ENCODE data around the gene IGF2BP3. TPM values are rescaled to one million over a fixed set of nuclear protein-coding genes. Genes with fewer than 3 reads are reported as not detected.

IGF2BP3 gene
- total and polyA plus RNA-seq, 10 of the 15 experiments (the other 5 are each of a cell fraction or from before 2014, with no cell fraction given), result 4.6 to 61.2 (median 36.9) TPM

- TF ChIP-seq CBX3 (IDR thresholded peaks at IDR 0.05; ENCODE audit: borderline replicate concordance, low read depth), result no peak
- no peak for TF ChIP-seq SUZ12 (IDR thresholded peaks at IDR 0.05; ENCODE audit: unreplicated experiment)
- TF ChIP-seq ASH2L (IDR thresholded peaks at IDR 0.05; ENCODE audit: borderline replicate concordance, low read depth), result no peak
- TF ChIP-seq, protein P1, sequence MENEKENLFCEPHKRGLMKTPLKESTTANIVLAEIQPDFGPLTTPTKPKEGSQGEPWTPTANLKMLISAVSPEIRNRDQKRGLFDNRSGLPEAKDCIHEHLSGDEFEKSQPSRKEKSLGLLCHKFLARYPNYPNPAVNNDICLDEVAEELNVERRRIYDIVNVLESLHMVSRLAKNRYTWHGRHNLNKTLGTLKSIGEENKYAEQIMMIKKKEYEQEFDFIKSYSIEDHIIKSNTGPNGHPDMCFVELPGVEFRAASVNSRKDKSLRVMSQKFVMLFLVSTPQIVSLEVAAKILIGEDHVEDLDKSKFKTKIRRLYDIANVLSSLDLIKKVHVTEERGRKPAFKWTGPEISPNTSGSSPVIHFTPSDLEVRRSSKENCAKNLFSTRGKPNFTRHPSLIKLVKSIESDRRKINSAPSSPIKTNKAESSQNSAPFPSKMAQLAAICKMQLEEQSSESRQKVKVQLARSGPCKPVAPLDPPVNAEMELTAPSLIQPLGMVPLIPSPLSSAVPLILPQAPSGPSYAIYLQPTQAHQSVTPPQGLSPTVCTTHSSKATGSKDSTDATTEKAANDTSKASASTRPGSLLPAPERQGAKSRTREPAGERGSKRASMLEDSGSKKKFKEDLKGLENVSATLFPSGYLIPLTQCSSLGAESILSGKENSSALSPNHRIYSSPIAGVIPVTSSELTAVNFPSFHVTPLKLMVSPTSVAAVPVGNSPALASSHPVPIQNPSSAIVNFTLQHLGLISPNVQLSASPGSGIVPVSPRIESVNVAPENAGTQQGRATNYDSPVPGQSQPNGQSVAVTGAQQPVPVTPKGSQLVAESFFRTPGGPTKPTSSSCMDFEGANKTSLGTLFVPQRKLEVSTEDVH (IDR thresholded peaks at IDR 0.05; ENCODE audit: low read depth, partially characterized antibody), result no peak
- TF ChIP-seq, protein P2, sequence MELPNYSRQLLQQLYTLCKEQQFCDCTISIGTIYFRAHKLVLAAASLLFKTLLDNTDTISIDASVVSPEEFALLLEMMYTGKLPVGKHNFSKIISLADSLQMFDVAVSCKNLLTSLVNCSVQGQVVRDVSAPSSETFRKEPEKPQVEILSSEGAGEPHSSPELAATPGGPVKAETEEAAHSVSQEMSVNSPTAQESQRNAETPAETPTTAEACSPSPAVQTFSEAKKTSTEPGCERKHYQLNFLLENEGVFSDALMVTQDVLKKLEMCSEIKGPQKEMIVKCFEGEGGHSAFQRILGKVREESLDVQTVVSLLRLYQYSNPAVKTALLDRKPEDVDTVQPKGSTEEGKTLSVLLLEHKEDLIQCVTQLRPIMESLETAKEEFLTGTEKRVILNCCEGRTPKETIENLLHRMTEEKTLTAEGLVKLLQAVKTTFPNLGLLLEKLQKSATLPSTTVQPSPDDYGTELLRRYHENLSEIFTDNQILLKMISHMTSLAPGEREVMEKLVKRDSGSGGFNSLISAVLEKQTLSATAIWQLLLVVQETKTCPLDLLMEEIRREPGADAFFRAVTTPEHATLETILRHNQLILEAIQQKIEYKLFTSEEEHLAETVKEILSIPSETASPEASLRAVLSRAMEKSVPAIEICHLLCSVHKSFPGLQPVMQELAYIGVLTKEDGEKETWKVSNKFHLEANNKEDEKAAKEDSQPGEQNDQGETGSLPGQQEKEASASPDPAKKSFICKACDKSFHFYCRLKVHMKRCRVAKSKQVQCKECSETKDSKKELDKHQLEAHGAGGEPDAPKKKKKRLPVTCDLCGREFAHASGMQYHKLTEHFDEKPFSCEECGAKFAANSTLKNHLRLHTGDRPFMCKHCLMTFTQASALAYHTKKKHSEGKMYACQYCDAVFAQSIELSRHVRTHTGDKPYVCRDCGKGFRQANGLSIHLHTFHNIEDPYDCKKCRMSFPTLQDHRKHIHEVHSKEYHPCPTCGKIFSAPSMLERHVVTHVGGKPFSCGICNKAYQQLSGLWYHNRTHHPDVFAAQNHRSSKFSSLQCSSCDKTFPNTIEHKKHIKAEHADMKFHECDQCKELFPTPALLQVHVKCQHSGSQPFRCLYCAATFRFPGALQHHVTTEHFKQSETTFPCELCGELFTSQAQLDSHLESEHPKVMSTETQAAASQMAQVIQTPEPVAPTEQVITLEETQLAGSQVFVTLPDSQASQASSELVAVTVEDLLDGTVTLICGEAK (IDR thresholded peaks at IDR 0.05; ENCODE audit: borderline replicate concordance), result no peak
- Histone ChIP-seq H3K27ac (ENCODE audit: control insufficient read depth, insufficient read depth) (no peak overlapping the region), H3K9ac (ENCODE audit: control insufficient read depth, insufficient read depth, low read length) (no peak overlapping the region), H3K9me3 (replicated peaks; ENCODE audit: control insufficient read depth, insufficient read depth, low read length) (no peaks in the 10 kb centered on the region), H3K4me3 (no peak overlapping the region), H3K4me1 (ENCODE audit: control insufficient read depth, insufficient read depth, low read length) (peaks cover 9% of the 10 kb centered on the region), H3K4me2 (ENCODE audit: control insufficient read depth, insufficient read depth) (no peak overlapping the region), H4K20me1 (ENCODE audit: control insufficient read depth, insufficient read depth) (no peaks in the 10 kb centered on the region), H3K27me3 (replicated peaks in 1 of 2; ENCODE audit: control insufficient read depth in 2 of 2, insufficient read depth in 2 of 2, low read length in 1 of 2) (no peaks in the 10 kb centered on the region), H3K36me3 (ENCODE audit: control insufficient read depth in 2 of 2, insufficient read depth in 2 of 2, low read length in 1 of 2) (peaks cover 0 to 5% of the 10 kb centered on the region in 2 experiments; a peak in 3 of 4 replicates), H2AFZ (ENCODE audit: control insufficient read depth, low read depth, low read length) (no peak overlapping the region), H3K79me2 (ENCODE audit: control insufficient read depth, insufficient read depth, low read length) (peaks cover 4% of the 10 kb centered on the region)
- intact Hi-C loops (cut with micrococcal nuclease; ENCODE audit: unreplicated experiment), result no loop called here
- POLR2A ChIA-PET, result interaction anchor here (0.6 kb wide), 1 partner anchor 154 kb away, joined by 4 read pairs; no protein-coding TSS in a partner anchor
- in situ Hi-C loops (cut with MboI), result no loop called here
- SMC1A ChIA-PET (ENCODE audit: uncharacterized antibody, unreplicated experiment), result no interaction called here
- FAIRE-seq (peak; percentile 35), DNase-seq (ENCODE audit: low read depth, low spot score) (no peak), ATAC-seq (no peak)
- RAD21 ChIA-PET (ENCODE audit: unreplicated experiment), result no interaction called here
- CTCF ChIA-PET, result interaction anchor here (0.7 to 1.1 kb wide), 2 partner anchors 40 to 393 kb away, joined by 4 to 6 read pairs; no protein-coding TSS in a partner anchor
- no TSS peak for BruUV-seq (replicated peaks)
- WGBS (ENCODE audit: insufficient coverage, insufficient replicate concordance, low lambda C conversion rate, missing lambda C conversion rate), result 94% methylated on average over 2 of the region's 3 CpGs
Observed at GRCh38 chr7:23389701-23390100, 80.6 kb downstream of the IGF2BP3 start.

Data from GM12878 (cell line).